ENCODE results near the gene NEU3. TPM values are rescaled to one million over a fixed set of nuclear protein-coding genes. Genes with fewer than 3 reads are reported as not detected.

Gene NEU3
- total and polyA plus RNA-seq, 4 experiments from 2014 or later: 0.64 to 15.7 (median 7.4) TPM

Other genes with a start within 250 kb of the NEU3 start
- gene RNF169, start 240.1 kb upstream of the NEU3 start, total RNA-seq: 10 to 100 TPM; 24.6 to 25.0 TPM
- gene RNF169, start 240.1 kb upstream of the NEU3 start, polyA plus RNA-seq: 1 to 10 TPM in 1 of 2 donors, under 1 TPM in 1; 0.13 to 1.8 TPM
- gene XRRA1, start 39.8 kb upstream of the NEU3 start, total RNA-seq: 10 to 100 TPM; 18.8 to 21.1 TPM
- 1 to 10 TPM; 4.1 to 7.0 TPM for gene XRRA1, start 39.8 kb upstream of the NEU3 start, polyA plus RNA-seq
- gene SPCS2, start 39.7 kb upstream of the NEU3 start, total RNA-seq: 100 to 1,000 TPM; 145 to 148 TPM
- 100 to 1,000 TPM; 242 to 272 TPM for gene SPCS2, start 39.7 kb upstream of the NEU3 start, polyA plus RNA-seq
- gene OR2AT4, start 107.9 kb downstream of the NEU3 start, total RNA-seq: not detected
- gene OR2AT4, start 107.9 kb downstream of the NEU3 start, polyA plus RNA-seq: not detected
- 1 to 10 TPM; 2.4 to 2.8 TPM for gene SLCO2B1, start 162.2 kb downstream of the NEU3 start, total RNA-seq
- not detected for gene SLCO2B1, start 162.2 kb downstream of the NEU3 start, polyA plus RNA-seq